ENCODE measurements around the gene EFCAB12. TPM values are rescaled to one million over a fixed set of nuclear protein-coding genes. Genes with fewer than 3 reads are reported as not detected.

The EFCAB12 gene
- total and polyA plus RNA-seq, 2 of the 8 experiments (the other 6 are each of a cell fraction or from before 2014, with no cell fraction given): 0.60 to 0.99 TPM

DNA sequence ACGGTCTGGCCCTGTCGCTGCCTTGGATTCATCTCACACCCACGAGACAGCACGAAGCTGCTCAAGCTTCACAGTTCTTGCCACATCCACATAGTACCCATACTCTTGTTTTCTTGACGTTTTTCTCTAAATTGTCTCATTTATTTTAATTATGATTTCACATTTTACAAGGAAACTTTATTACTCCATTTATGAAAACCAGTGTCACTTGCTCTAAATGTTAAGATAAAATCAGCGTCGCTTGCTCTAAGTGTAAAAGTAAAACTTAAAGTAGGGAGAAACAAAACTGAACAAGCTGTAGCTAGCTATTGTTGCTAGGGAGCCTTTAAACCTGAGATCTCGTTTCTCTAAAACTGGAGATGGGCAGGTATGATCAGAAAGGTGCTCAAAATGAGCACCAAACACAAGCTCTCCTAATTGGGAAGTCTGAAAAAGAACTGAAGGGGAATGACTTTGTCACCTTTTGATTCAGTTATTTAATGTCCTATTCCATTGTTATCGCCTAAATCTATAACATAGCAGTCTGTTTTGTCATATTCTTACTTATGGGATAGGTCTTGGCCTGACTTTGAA is 12.3 kb upstream of the EFCAB12 start:
- Histone ChIP-seq H3K56ac (replicated peaks; ENCODE audit: insufficient read length, low read depth, low read length) (no peak overlapping the region), H3K14ac (ENCODE audit: insufficient read length) (no peak overlapping the region), H3K36me3 (ENCODE audit: control insufficient read depth in 2 of 4, insufficient read depth in 4 of 4, low read length in 3 of 4) (peaks cover 3 to 23% (median 16%) of the 10 kb centered on the region in 4 experiments), H2BK20ac (ENCODE audit: low read length) (no peak overlapping the region), H3K23ac (ENCODE audit: insufficient read length) (no peak overlapping the region), H3K79me1 (ENCODE audit: low read depth, low read length) (peaks cover 2% of the 10 kb centered on the region; the same call in 1 of the 2 replicates), H3K4me2 (ENCODE audit: insufficient read depth in 1 of 2, low read depth in 2 of 2, low read length in 2 of 2) (peak overlapping the region; percentile 68 to 72), H3K79me2 (ENCODE audit: control insufficient read depth in 1 of 2, insufficient read depth in 2 of 2, low read length in 2 of 2) (peaks cover 0 to 40% of the 10 kb centered on the region in 2 experiments; a peak in 3 of 4 replicates), H3K18ac (ENCODE audit: extremely low read depth, low read length) (peak overlapping the region; percentile 85; the same call in 1 of the 2 replicates), H4K5ac (ENCODE audit: insufficient read length, low read depth, low read length) (no peak overlapping the region), H3K4me1 (replicated peaks in 1 of 4; ENCODE audit: control insufficient read depth in 3 of 4, insufficient read depth in 4 of 4, low read length in 3 of 4) (peaks cover 0 to 8% (median 4%) of the 10 kb centered on the region in 4 experiments; a peak in 5 of 7 replicates), H2BK5ac (ENCODE audit: low read depth, low read length) (peak overlapping the region; percentile 36; the same call in 1 of the 2 replicates), H2BK15ac (ENCODE audit: low read length) (no peak overlapping the region), H2AK5ac (ENCODE audit: low read depth, low read length) (no peak overlapping the region), H3K4me3 (ENCODE audit: extremely low read depth in 1 of 4, insufficient read depth in 2 of 4, low read depth in 3 of 4, low read length in 4 of 4) (peak overlapping the region; percentile 76 to 95 (median 86)), H3K23me2 (ENCODE audit: low read depth, low read length) (peaks cover 1% of the 10 kb centered on the region; the same call in 1 of the 2 replicates), H4K8ac (ENCODE audit: extremely low read depth, insufficient read depth, low read length) (no peak overlapping the region), H4K20me1 (replicated peaks in 1 of 2; ENCODE audit: control insufficient read depth in 1 of 2, insufficient read depth in 2 of 2, low read length in 2 of 2) (no peaks in the 10 kb centered on the region), H3K9ac (replicated peaks in 1 of 4; ENCODE audit: extremely low read depth in 1 of 4, low read depth in 3 of 4, low read length in 3 of 4) (peak overlapping the region; percentile 54 to 74 (median 71); a peak in 6 of 7 replicates), H3K27me3 (replicated peaks in 1 of 4; ENCODE audit: control insufficient read depth in 3 of 4, extremely low read depth in 1 of 4, insufficient read depth in 3 of 4, low read length in 3 of 4) (no peaks in the 10 kb centered on the region), H3K27ac (ENCODE audit: low read depth, low read length) (peak overlapping the region; percentile 68; the same call in 1 of the 2 replicates), H4K91ac (replicated peaks; ENCODE audit: insufficient read length, low read length) (peak overlapping the region; percentile 40), H3K9me3 (ENCODE audit: insufficient read depth in 2 of 2, low read depth in 1 of 2, low read length in 1 of 2) (no peaks in the 10 kb centered on the region), H2AFZ (ENCODE audit: low read length) (no peak overlapping the region), H2BK12ac (ENCODE audit: low read depth, low read length) (no peak overlapping the region), H3K4ac (replicated peaks; ENCODE audit: insufficient read length, low read depth, low read length) (no peak overlapping the region), H2BK120ac (replicated peaks; ENCODE audit: low read depth, low read length) (no peak overlapping the region)
- FAIRE-seq (no peak), DNase-seq (ENCODE audit: low read depth in 1 of 2, low spot score in 2 of 2) (no peak)
- CTCF ChIA-PET (ENCODE audit: partially characterized antibody): interaction anchor here (0.6 to 1.7 kb wide), 5 partner anchors 8 to 403 kb away, joined by 3 to 4 read pairs (median 3); no protein-coding TSS in a partner anchor
- POLR2A ChIA-PET (ENCODE audit: partially characterized antibody): interaction anchor here (1.0 to 4.1 kb wide), 6 partner anchors 8 to 127 kb away, joined by 3 to 61 read pairs (median 8); partner anchors contain the start of gene EFCAB12
- WGBS, 2 experiments (ENCODE audit: extremely low coverage in 1 of 2, insufficient coverage in 1 of 2, insufficient read length in 1 of 2, insufficient replicate concordance in 2 of 2, low coverage in 1 of 2, low lambda C conversion rate in 2 of 2, missing lambda C conversion rate in 1 of 2): 20% methylated on average over 9 of the region's 9 CpGs; no CpG with 5 or more reads in 1 of the 2 experiments
- no peak for TF ChIP-seq CHD1 (IDR thresholded peaks at IDR 0.05; ENCODE audit: low read depth, low read length)
- no peak for TF ChIP-seq CBX8 (IDR thresholded peaks at IDR 0.05; ENCODE audit: borderline replicate concordance, low read depth, low read length)
- TF ChIP-seq POLR2A (IDR thresholded peaks at IDR 0.05; ENCODE audit: control extremely low read depth in 1 of 2, low read depth in 2 of 2, low read length in 2 of 2): peak in 1 of 2 experiments; percentile 23; a peak in 1 of 3 replicates
- TF ChIP-seq SAP30 (IDR thresholded peaks at IDR 0.05; ENCODE audit: insufficient read depth, insufficient replicate concordance, low read length): no peak
- TF ChIP-seq EZH2 (IDR thresholded peaks at IDR 0.05; ENCODE audit: low read depth, low read length, severe bottlenecking): no peak
- no peak for TF ChIP-seq POLR2AphosphoS5 (IDR thresholded peaks at IDR 0.05; ENCODE audit: low read depth, low read length)
- TF ChIP-seq, protein P1, sequence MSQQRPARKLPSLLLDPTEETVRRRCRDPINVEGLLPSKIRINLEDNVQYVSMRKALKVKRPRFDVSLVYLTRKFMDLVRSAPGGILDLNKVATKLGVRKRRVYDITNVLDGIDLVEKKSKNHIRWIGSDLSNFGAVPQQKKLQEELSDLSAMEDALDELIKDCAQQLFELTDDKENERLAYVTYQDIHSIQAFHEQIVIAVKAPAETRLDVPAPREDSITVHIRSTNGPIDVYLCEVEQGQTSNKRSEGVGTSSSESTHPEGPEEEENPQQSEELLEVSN (IDR thresholded peaks at IDR 0.05): 0 out of 2 replicates have a peak, but pooled peaks have one; percentile 9
- TF ChIP-seq KDM5A (IDR thresholded peaks at IDR 0.05; ENCODE audit: low read length): no peak
- no peak for TF ChIP-seq NRF1 (IDR thresholded peaks at IDR 0.05; ENCODE audit: low read depth, low read length)
- TF ChIP-seq EP300 (IDR thresholded peaks at IDR 0.05; ENCODE audit: borderline replicate concordance in 1 of 2, low read depth in 2 of 2, low read length in 2 of 2): no peak
- no peak for TF ChIP-seq KDM4A (IDR thresholded peaks at IDR 0.05; ENCODE audit: low read depth, low read length, severe bottlenecking)

All from H1 (cell line).